ENCODE results near the gene C16orf96. TPM values are rescaled to one million over a fixed set of nuclear protein-coding genes. Genes with fewer than 3 reads are reported as not detected.

The C16orf96 gene
- total and polyA plus RNA-seq, 2 donors from 2014 or later = 0.13 to 0.16 TPM

- Histone ChIP-seq H3K27ac (ENCODE audit: low read depth in 2 of 2, low read length in 2 of 2) (no peak overlapping the region), H3K9ac (ENCODE audit: low read length in 3 of 3) (no peak overlapping the region), H3K27me3 (ENCODE audit: control insufficient read depth, insufficient read depth, low read length) (no peaks in the 10 kb centered on the region), H3K4me1 (ENCODE audit: control insufficient read depth in 2 of 3, insufficient read depth in 2 of 3, low read depth in 1 of 3, low read length in 3 of 3) (peaks cover 0 to 14% (median 8%) of the 10 kb centered on the region in 3 donors), H3K4me3 (ENCODE audit: low read length in 3 of 3) (no peak overlapping the region), H3K36me3 (ENCODE audit: control insufficient read depth in 2 of 3, insufficient read depth in 3 of 3, low read length in 3 of 3) (no peaks in the 10 kb centered on the region), H3K9me3 (ENCODE audit: control insufficient read depth in 2 of 3, insufficient read depth in 1 of 3, low read length in 3 of 3) (peaks cover 0 to 3% (median 0%) of the 10 kb centered on the region in 3 donors)
- DNase-seq (no peak), FAIRE-seq (no peak)
- intact Hi-C loops (cut with DNase I) = no loop called here
- TF ChIP-seq CTCF (IDR thresholded peaks at IDR 0.05; ENCODE audit: borderline replicate concordance, extremely low read depth, insufficient read depth) = no peak
These were observed 21.9 kb upstream of the C16orf96 start for GRCh38 chr16:4534151-4534790.

GRCh38 chr16:4535627-4536108 lies 20.5 kb upstream of the C16orf96 start:
- Histone ChIP-seq H3K4me3 (ENCODE audit: low read length in 3 of 3) (no peak overlapping the region), H3K27ac (ENCODE audit: low read depth in 2 of 2, low read length in 2 of 2) (no peak overlapping the region), H3K27me3 (ENCODE audit: control insufficient read depth, insufficient read depth, low read length) (no peaks in the 10 kb centered on the region), H3K36me3 (ENCODE audit: control insufficient read depth in 2 of 3, insufficient read depth in 3 of 3, low read length in 3 of 3) (no peaks in the 10 kb centered on the region), H3K9me3 (ENCODE audit: control insufficient read depth in 2 of 3, insufficient read depth in 1 of 3, low read length in 3 of 3) (peaks cover 0 to 10% (median 0%) of the 10 kb centered on the region in 3 donors), H3K4me1 (ENCODE audit: control insufficient read depth in 2 of 3, insufficient read depth in 2 of 3, low read depth in 1 of 3, low read length in 3 of 3) (peaks cover 0 to 11% (median 0%) of the 10 kb centered on the region in 3 donors), H3K9ac (ENCODE audit: low read length in 3 of 3) (no peak overlapping the region)
- no peak for FAIRE-seq
- no peak for DNase-seq
- no peak for TF ChIP-seq CTCF (IDR thresholded peaks at IDR 0.05; ENCODE audit: borderline replicate concordance, extremely low read depth, insufficient read depth)
- intact Hi-C loops (cut with DNase I) = no loop called here

- TF ChIP-seq CTCF (IDR thresholded peaks at IDR 0.05; ENCODE audit: borderline replicate concordance, extremely low read depth, insufficient read depth) = no peak
- Histone ChIP-seq H3K4me3 (ENCODE audit: low read length in 3 of 3) (no peak overlapping the region), H3K9me3 (ENCODE audit: control insufficient read depth in 2 of 3, insufficient read depth in 1 of 3, low read length in 3 of 3) (peaks cover 0 to 10% (median 0%) of the 10 kb centered on the region in 3 donors), H3K9ac (ENCODE audit: low read length in 3 of 3) (peak overlapping the region in 1 of 3 donors; percentile 80), H3K4me1 (ENCODE audit: control insufficient read depth in 2 of 3, insufficient read depth in 2 of 3, low read depth in 1 of 3, low read length in 3 of 3) (peaks cover 0 to 11% (median 0%) of the 10 kb centered on the region in 3 donors), H3K36me3 (ENCODE audit: control insufficient read depth in 2 of 3, insufficient read depth in 3 of 3, low read length in 3 of 3) (no peaks in the 10 kb centered on the region), H3K27ac (ENCODE audit: low read depth in 2 of 2, low read length in 2 of 2) (no peak overlapping the region), H3K27me3 (ENCODE audit: control insufficient read depth, insufficient read depth, low read length) (no peaks in the 10 kb centered on the region)
- intact Hi-C loops (cut with DNase I) = no loop called here
- DNase-seq = no peak
- no peak for FAIRE-seq
These were observed 19.6 kb upstream of the C16orf96 start for GRCh38 chr16:4536391-4537106.
